ENCODE measurements around the gene COL18A1. TPM values are rescaled to one million over a fixed set of nuclear protein-coding genes. Genes with fewer than 3 reads are reported as not detected.

The COL18A1 gene
- polyA plus RNA-seq, 3 donors: 0.80 to 4.1 (median 1.1) TPM

DNA sequence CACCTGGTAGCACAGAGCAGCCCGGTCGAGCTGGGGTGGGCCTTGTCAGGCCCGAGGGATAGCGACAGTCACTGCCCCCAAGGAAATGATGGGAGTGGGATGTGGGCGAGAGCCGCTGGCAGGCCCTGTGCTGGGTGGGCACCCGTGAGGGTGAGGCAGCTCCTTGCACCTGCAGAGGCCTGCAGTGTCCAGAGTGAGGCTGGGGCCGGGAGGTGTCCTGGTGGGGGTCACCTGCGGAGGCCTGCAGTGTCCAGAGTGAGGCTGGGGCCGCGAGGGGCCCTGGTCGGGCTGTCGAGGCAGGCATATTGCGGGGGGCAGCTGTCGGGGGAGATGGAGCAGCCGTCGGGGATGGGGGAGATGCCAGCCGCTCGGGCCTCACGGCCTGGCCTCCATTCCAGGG is 87.8 kb downstream of the COL18A1 start:
- H3K4me3 Mint-ChIP-seq: no peak overlapping the region
- Histone ChIP-seq H2AFZ (ENCODE audit: insufficient read depth, low read depth, low read length, poor library complexity, severe bottlenecking) (no peak overlapping the region), H3K4me2 (replicated peaks; ENCODE audit: extremely low read depth, low read length, poor library complexity, severe bottlenecking) (no peak overlapping the region), H3K79me2 (ENCODE audit: insufficient read depth, low read length) (no peaks in the 10 kb centered on the region), H3K27me3 (ENCODE audit: control insufficient read depth in 2 of 2, insufficient read depth in 2 of 2, low read length in 2 of 2) (no peaks in the 10 kb centered on the region), H3K36me3 (replicated peaks in 1 of 2; ENCODE audit: control insufficient read depth in 1 of 2, insufficient read depth in 2 of 2, low read length in 2 of 2) (no peaks in the 10 kb centered on the region), H3K9me3 (replicated peaks in 1 of 2; ENCODE audit: control insufficient read depth in 1 of 2, insufficient read depth in 1 of 2, low read length in 2 of 2) (no peaks in the 10 kb centered on the region), H4K20me1 (ENCODE audit: insufficient read depth, low read length) (no peaks in the 10 kb centered on the region), H3K4me1 (ENCODE audit: control insufficient read depth in 1 of 2, insufficient read depth in 2 of 2, low read length in 2 of 2) (peaks cover 0 to 4% of the 10 kb centered on the region in 2 donors), H3K27ac (ENCODE audit: low read depth in 1 of 2, low read length in 2 of 2) (no peak overlapping the region), H3K9ac (ENCODE audit: insufficient read depth, low read length, poor library complexity, severe bottlenecking) (no peak overlapping the region), H3K4me3 (replicated peaks in 1 of 3; ENCODE audit: low read depth in 2 of 3, low read length in 3 of 3) (no peak overlapping the region)
- H3K4me1 Mint-ChIP-seq: peaks cover 3% of the 10 kb centered on the region
- intact Hi-C loops (cut with micrococcal nuclease): no loop called here
- no peaks in the 10 kb centered on the region for H3K9me3 Mint-ChIP-seq
- WGBS (ENCODE audit: insufficient coverage): 94% methylated on average over 20 of the region's 20 CpGs
- TF ChIP-seq, protein P1, sequence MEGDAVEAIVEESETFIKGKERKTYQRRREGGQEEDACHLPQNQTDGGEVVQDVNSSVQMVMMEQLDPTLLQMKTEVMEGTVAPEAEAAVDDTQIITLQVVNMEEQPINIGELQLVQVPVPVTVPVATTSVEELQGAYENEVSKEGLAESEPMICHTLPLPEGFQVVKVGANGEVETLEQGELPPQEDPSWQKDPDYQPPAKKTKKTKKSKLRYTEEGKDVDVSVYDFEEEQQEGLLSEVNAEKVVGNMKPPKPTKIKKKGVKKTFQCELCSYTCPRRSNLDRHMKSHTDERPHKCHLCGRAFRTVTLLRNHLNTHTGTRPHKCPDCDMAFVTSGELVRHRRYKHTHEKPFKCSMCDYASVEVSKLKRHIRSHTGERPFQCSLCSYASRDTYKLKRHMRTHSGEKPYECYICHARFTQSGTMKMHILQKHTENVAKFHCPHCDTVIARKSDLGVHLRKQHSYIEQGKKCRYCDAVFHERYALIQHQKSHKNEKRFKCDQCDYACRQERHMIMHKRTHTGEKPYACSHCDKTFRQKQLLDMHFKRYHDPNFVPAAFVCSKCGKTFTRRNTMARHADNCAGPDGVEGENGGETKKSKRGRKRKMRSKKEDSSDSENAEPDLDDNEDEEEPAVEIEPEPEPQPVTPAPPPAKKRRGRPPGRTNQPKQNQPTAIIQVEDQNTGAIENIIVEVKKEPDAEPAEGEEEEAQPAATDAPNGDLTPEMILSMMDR (IDR thresholded peaks at IDR 0.05): no peak
- DNase-seq: no peak
- no peaks in the 10 kb centered on the region for H3K36me3 Mint-ChIP-seq
- no peak overlapping the region for H3K27ac Mint-ChIP-seq
- peaks cover 0 to 7% (median 3%) of the 10 kb centered on the region in 3 donors for H3K27me3 Mint-ChIP-seq (ENCODE audit: low read depth in 3 of 3)

DNA sequence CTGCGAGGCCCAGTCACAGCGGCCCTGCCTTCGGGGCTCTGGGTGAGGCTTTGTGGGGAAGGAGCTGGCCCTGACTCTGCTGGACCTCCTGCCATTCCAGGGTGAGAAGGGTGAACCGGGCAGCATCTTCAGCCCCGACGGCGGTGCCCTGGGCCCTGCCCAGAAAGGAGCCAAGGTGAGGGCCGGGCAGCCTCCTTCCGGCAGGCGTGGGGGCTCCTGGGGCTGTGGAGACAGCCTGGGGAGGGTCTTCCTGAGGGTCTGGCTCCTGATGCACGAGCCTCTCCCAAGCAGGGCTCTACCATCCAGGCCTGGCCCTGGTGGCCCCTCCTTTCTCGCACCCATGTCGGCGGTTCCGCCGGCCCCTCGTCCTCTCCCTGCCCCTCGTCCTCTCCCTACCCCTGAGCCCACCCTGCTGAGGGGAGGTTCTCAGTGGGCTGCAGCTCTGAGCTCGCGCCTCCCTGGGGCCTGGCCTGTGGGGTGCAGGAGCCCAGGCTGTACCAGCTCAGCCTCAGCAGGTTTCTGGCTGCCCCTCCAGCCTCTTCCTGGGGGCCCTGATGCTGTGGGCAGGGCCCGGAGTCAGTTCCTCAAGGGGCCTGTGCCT is 88.5 kb downstream of the COL18A1 start:
- Histone ChIP-seq H3K4me2 (replicated peaks; ENCODE audit: extremely low read depth, low read length, poor library complexity, severe bottlenecking) (no peak overlapping the region), H3K4me3 (replicated peaks in 1 of 3; ENCODE audit: low read depth in 2 of 3, low read length in 3 of 3) (no peak overlapping the region), H3K9ac (ENCODE audit: insufficient read depth, low read length, poor library complexity, severe bottlenecking) (no peak overlapping the region), H3K36me3 (replicated peaks in 1 of 2; ENCODE audit: control insufficient read depth in 1 of 2, insufficient read depth in 2 of 2, low read length in 2 of 2) (no peaks in the 10 kb centered on the region), H3K4me1 (ENCODE audit: control insufficient read depth in 1 of 2, insufficient read depth in 2 of 2, low read length in 2 of 2) (peaks cover 0 to 4% of the 10 kb centered on the region in 2 donors), H4K20me1 (ENCODE audit: insufficient read depth, low read length) (no peaks in the 10 kb centered on the region), H3K27me3 (ENCODE audit: control insufficient read depth in 2 of 2, insufficient read depth in 2 of 2, low read length in 2 of 2) (no peaks in the 10 kb centered on the region), H3K9me3 (replicated peaks in 1 of 2; ENCODE audit: control insufficient read depth in 1 of 2, insufficient read depth in 1 of 2, low read length in 2 of 2) (no peaks in the 10 kb centered on the region), H3K79me2 (ENCODE audit: insufficient read depth, low read length) (no peaks in the 10 kb centered on the region), H3K27ac (ENCODE audit: low read depth in 1 of 2, low read length in 2 of 2) (no peak overlapping the region), H2AFZ (ENCODE audit: insufficient read depth, low read depth, low read length, poor library complexity, severe bottlenecking) (no peak overlapping the region)
- WGBS (ENCODE audit: insufficient coverage): 93% methylated on average over 14 of the region's 21 CpGs
- Mint-ChIP-seq H3K27ac (no peak overlapping the region), H3K36me3 (no peaks in the 10 kb centered on the region), H3K9me3 (peaks cover 0 to under 1% (median 0%) of the 10 kb centered on the region in 7 donors), H3K27me3 (ENCODE audit: low read depth in 3 of 3) (peaks cover 0 to 7% (median 3%) of the 10 kb centered on the region in 3 donors), H3K4me3 (no peak overlapping the region), H3K4me1 (peaks cover 3% of the 10 kb centered on the region)
- no peak for DNase-seq
- TF ChIP-seq, protein P1 (IDR thresholded peaks at IDR 0.05): no peak
- intact Hi-C loops (cut with micrococcal nuclease): no loop called here

Measured in CD14-positive monocyte (primary cell).